BLaER1 treated with 17β-estradiol and CSF1 and Interleukin-3, amounts not matched to agents 10 nM and 100 nM (cell line): Measurements from ENCODE around the gene LCN6.

Experiments used
- H3K27ac ChIP-seq, 11 experiments: shearing (Covaris generic); formaldehyde crosslinking; 2 replicates each; pipeline ENCODE4 v1.8.1; 2022
- H3K27me3 ChIP-seq, 11 experiments: shearing (Covaris generic); formaldehyde crosslinking; 2 replicates each; pipeline ENCODE4 v1.8.1; 2022
- H3K36me3 ChIP-seq, 11 experiments: shearing (Covaris generic); formaldehyde crosslinking; 2 replicates each; pipeline ENCODE4 v1.8.1; 2022
- H3K4me1 ChIP-seq, 10 experiments: shearing (Covaris generic); formaldehyde crosslinking; 2 replicates each; pipeline ENCODE4 v1.8.1; 2022
- H3K4me2 ChIP-seq, 11 experiments: shearing (Covaris generic); formaldehyde crosslinking; 2 replicates each; pipeline ENCODE4 v1.8.1; 2022
- H3K4me3 ChIP-seq, 10 experiments: shearing (Covaris generic); formaldehyde crosslinking; 2 replicates each; pipeline ENCODE4 v1.8.1; 2022
- H3K9ac ChIP-seq, 11 experiments: shearing (Covaris generic); formaldehyde crosslinking; 2 replicates each; pipeline ENCODE4 v1.8.1; 2022
- H3K9me3 ChIP-seq, 11 experiments: shearing (Covaris generic); formaldehyde crosslinking; replicated peaks in 1 of 11; 2 replicates each; pipeline ENCODE4 v1.8.1; 2022
- H4K20me1 ChIP-seq, 11 experiments: shearing (Covaris generic); formaldehyde crosslinking; 2 replicates each; pipeline ENCODE4 v1.8.1; 2022
- Cebpa-rat ChIP-seq, 11 experiments: shearing (Covaris generic); IDR thresholded peaks; 2 replicates each; pipeline ENCODE4 v1.8.1; 2022

The LCN6 gene

DNA sequence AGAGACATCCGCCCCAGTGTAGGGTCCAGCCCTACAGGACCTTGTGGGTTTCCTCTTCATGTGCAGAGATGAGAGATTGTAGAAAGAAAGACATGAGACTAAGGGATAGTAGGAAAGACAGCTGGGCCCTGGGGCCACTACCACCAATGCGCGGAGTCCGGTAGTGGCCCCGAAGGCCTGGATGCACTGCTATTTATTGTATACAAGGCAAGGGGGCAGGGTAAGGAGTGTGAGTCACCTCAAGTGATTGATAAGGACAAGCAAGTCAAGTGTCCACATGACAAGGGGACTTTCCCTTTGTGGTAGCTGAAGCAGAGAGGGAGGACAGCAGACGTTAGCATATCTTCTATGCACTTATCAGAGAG, 36.7 kb upstream of the LCN6 start:
- H3K4me1 ChIP-seq, result peaks cover 29 to 58% (median 42%) of the 10 kb centered on the region in 10 experiments
- peak overlapping the region; percentile 59 to 86 (median 74) for H3K4me2 ChIP-seq
- H4K20me1 ChIP-seq, result no peaks in the 10 kb centered on the region
- peak overlapping the region in 1 of 11 experiments; percentile 6; a peak in 1 of 22 replicates for H3K27ac ChIP-seq
- no peaks in the 10 kb centered on the region for H3K36me3 ChIP-seq
- H3K27me3 ChIP-seq, result peaks cover 0 to 4% (median 0%) of the 10 kb centered on the region in 11 experiments; a peak in 1 of 22 replicates
- TF ChIP-seq Cebpa-rat (IDR thresholded peaks at IDR 0.05), result no peak
- H3K9me3 ChIP-seq, result no peaks in the 10 kb centered on the region
- H3K4me3 ChIP-seq, result no peak overlapping the region
- peak overlapping the region in 3 of 11 experiments; percentile 2 to 29 (median 7); a peak in 1 of 22 replicates for H3K9ac ChIP-seq

DNA sequence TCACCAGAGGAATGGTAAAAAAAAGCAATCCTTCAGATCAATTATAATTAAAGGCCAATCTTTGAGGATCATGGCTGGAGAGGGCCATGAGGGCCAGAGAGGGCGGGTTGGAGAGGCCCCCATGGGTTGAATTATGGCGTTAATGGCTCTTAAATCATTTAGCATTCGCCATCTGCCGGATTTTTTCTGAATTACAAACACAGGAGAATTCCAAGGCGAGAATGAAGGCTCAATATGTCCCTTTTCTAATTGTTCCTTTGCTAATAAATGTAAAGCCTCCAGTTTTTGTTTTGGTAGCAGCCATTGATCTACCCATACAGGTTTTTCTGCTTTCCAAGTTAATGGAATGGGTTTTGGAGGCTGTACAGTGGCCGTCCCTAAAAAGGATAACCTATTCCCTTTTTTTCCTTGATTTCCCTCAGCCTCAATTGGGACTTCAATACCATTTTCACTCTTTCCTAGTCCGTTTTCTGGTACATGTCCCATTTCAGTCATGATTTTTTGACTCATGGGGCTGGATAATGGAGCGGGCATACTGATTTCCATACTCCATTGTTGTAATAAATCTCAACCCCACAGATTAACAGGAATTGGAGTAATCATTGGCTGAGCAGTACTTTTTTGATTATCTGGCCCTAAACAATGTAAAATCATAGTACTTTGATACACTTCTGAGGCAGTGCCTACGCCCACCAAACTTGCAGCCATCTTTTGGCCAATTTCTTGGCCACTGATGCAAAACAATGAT, 36.1 kb upstream of the LCN6 start:
- H3K27ac ChIP-seq, result peak overlapping the region in 1 of 11 experiments; percentile 6; a peak in 1 of 22 replicates
- peaks cover 0 to 4% (median 0%) of the 10 kb centered on the region in 11 experiments; a peak in 1 of 22 replicates for H3K27me3 ChIP-seq
- H3K9me3 ChIP-seq, result no peaks in the 10 kb centered on the region
- TF ChIP-seq Cebpa-rat (IDR thresholded peaks at IDR 0.05), result no peak
- H3K4me1 ChIP-seq, result peaks cover 28 to 56% (median 41%) of the 10 kb centered on the region in 10 experiments
- no peaks in the 10 kb centered on the region for H3K36me3 ChIP-seq
- no peaks in the 10 kb centered on the region for H4K20me1 ChIP-seq
- H3K4me2 ChIP-seq, result peak overlapping the region; percentile 59 to 86 (median 74)
- 0 out of 22 replicates have a peak overlapping the region, but pooled peaks of 2 of the 11 experiments have one; percentile 2 to 29 for H3K9ac ChIP-seq
- H3K4me3 ChIP-seq, result no peak overlapping the region

DNA sequence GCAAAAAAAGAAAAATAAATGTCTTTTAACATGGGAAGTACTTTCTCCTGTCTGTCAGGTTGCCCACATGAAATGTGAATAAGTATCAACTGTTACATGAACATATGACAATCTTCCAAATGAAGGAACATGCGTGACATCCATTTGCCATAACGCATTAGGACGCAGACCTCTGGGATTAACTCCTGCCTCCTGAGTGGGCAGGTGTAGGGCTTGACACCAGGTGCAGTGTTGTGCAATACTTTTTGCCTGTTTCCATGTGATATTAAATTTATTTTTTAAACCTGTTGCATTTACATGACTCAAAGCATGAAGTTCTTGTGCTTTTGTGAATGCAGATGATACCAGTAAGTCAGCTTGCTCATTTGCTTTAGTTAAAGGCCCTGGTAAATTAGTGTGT, 34.1 kb upstream of the LCN6 start:
- Histone ChIP-seq H4K20me1 (no peaks in the 10 kb centered on the region), H3K27me3 (peaks cover 0 to 4% (median 0%) of the 10 kb centered on the region in 11 experiments; a peak in 1 of 22 replicates), H3K4me3 (no peak overlapping the region), H3K4me2 (no peak overlapping the region), H3K4me1 (peaks cover 19 to 43% (median 27%) of the 10 kb centered on the region in 10 experiments), H3K9me3 (no peaks in the 10 kb centered on the region), H3K27ac (no peak overlapping the region), H3K9ac (no peak overlapping the region), H3K36me3 (no peaks in the 10 kb centered on the region)
- peak in 4 of 11 experiments; percentile 26 to 74 (median 32); a peak in 5 of 22 replicates for TF ChIP-seq Cebpa-rat (IDR thresholded peaks at IDR 0.05)

DNA sequence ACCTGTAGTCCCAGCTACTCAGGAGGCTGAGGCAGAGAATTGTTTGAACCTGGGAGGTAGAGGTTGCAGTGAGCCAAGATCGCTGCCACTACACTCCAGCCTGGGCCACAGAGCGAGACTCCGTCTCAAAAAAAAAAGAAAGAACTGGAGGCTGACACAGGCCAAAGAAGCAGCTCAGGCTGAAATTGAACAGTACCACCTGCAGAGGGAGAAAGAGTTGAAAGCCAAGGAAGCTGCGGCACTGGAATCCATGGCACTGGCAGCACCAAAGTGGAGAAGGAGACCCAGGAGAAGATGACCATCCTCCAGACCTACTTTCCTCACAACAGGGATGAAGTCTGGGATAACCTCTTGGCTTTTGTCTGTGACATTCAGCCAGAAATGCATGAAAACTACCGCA, 31.5 kb upstream of the LCN6 start:
- Histone ChIP-seq H3K4me3 (no peak overlapping the region), H3K4me1 (peaks cover 21 to 33% (median 26%) of the 10 kb centered on the region in 10 experiments), H3K36me3 (no peaks in the 10 kb centered on the region), H3K27me3 (no peaks in the 10 kb centered on the region), H3K9me3 (no peaks in the 10 kb centered on the region), H3K4me2 (no peak overlapping the region), H4K20me1 (no peaks in the 10 kb centered on the region), H3K9ac (no peak overlapping the region), H3K27ac (no peak overlapping the region)
- TF ChIP-seq Cebpa-rat (IDR thresholded peaks at IDR 0.05), result no peak

DNA sequence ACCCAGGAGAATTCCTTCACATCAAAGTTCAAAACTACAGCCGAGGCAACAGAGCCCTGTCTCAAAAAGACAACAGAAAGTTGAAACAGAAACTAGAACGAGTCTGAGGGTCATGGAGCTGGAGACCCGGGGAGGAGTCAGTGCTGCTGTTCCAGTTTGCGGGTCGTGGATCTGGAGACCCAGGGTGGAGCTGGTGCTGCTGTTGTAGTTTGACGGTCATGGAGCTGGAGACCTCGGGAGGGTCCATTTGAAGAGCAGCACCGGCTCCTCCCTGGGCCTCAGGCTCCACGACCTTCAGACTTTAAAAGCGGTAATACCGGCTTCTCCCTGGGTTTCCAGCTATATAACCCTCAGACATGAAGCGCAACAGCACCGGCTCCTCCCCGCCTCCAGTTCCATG, 29.0 kb upstream of the LCN6 start:
- H4K20me1 ChIP-seq, result no peaks in the 10 kb centered on the region
- no peaks in the 10 kb centered on the region for H3K27me3 ChIP-seq
- 0 out of 20 replicates have a peak overlapping the region, but pooled peaks of 1 of the 10 experiments have one; percentile 17 for H3K4me3 ChIP-seq
- peak overlapping the region in 8 of 11 experiments; percentile 5 to 65 (median 42); a peak in 14 of 22 replicates for H3K9ac ChIP-seq
- no peaks in the 10 kb centered on the region for H3K36me3 ChIP-seq
- peak overlapping the region; percentile 23 to 78 (median 70) for H3K4me2 ChIP-seq
- TF ChIP-seq Cebpa-rat (IDR thresholded peaks at IDR 0.05), result no peak
- peak overlapping the region in 8 of 11 experiments; percentile 33 to 67 (median 50); a peak in 14 of 22 replicates for H3K27ac ChIP-seq
- peaks cover 7 to 14% (median 9%) of the 10 kb centered on the region in 11 experiments for H3K9me3 ChIP-seq
- H3K4me1 ChIP-seq, result peaks cover 17 to 32% (median 25%) of the 10 kb centered on the region in 10 experiments

DNA sequence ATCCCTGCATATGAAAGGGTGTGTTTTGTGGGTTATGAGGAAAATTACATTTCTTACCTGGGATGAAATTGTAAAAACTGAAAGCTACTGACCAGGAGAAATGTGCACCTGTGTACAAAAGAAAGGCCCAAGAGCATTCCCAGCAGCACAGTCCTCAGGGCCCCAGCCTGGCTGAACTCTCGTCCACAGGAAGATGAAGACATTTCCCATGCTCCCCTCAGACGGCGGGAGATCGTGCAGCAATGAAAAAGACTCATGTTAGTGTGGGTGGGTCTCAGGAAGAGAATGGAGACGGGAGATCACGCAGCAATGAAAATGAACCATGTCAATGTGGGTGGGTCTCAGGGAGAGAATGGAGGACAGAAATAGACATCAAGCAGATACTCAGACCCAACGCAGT, 28.6 kb upstream of the LCN6 start:
- Histone ChIP-seq H3K9ac (peak overlapping the region in 8 of 11 experiments; percentile 5 to 65 (median 42); a peak in 12 of 22 replicates), H3K27me3 (no peaks in the 10 kb centered on the region), H3K27ac (peak overlapping the region in 8 of 11 experiments; percentile 33 to 67 (median 50); a peak in 13 of 22 replicates), H3K4me1 (peaks cover 17 to 32% (median 25%) of the 10 kb centered on the region in 10 experiments), H3K36me3 (no peaks in the 10 kb centered on the region), H3K4me2 (peak overlapping the region; percentile 23 to 78 (median 70)), H3K9me3 (peaks cover 7 to 14% (median 9%) of the 10 kb centered on the region in 11 experiments), H4K20me1 (no peaks in the 10 kb centered on the region), H3K4me3 (0 out of 20 replicates have a peak overlapping the region, but pooled peaks of 1 of the 10 experiments have one; percentile 17)
- no peak for TF ChIP-seq Cebpa-rat (IDR thresholded peaks at IDR 0.05)

DNA sequence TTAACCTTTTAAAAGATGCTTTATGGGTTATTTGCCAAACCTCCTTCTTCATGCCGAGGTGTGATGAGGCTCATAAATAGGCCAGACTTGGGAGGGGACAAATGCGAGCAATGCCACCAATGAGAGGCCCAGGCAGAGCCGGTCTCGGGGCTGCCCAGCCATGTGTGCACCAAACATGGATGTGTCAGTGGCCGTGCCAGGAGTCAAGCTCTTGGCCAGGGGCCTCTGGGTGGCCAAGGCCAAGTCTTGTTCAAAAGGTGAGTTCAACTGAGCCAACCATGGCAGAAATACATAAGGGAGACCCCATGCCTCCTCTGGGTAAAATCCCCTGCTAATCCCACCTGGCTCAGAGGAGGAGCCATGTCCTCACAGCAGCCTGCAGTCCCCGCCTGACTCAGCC, 26.9 kb upstream of the LCN6 start:
- no peak overlapping the region for H3K9ac ChIP-seq
- no peaks in the 10 kb centered on the region for H3K36me3 ChIP-seq
- H3K27ac ChIP-seq, result no peak overlapping the region

DNA sequence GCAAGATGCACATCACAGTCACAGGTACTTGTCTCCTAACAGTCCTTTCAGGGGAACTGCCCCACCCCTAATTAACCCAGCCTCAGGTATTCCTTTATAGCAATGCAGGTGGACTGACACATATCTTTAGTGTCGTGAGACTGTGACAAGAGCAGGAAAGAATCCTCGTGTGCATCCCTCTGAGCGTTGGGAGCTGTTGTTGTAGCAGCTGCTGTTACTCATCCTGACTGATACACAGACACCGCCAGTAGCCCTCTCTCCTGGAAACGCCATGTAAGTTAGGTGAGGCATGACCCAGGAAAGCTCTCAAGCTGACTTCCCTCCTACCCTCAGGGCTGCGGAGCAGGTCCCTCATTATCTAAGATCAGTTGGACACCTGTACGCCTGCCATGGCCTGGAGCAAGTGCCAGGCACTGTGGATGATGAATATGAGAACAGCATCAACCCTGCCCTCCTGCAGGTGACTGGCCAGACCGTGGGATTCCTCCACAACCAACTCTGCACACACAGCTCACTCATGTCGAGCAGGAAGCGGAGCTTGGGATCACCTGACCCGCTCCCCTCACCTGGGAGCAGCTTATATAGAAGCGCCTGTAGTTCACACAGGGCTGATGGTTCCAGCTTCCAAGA, 26.2 kb upstream of the LCN6 start:
- no peak overlapping the region for H3K4me3 ChIP-seq
- TF ChIP-seq Cebpa-rat (IDR thresholded peaks at IDR 0.05), result no peak
- H3K4me1 ChIP-seq, result peaks cover 17 to 35% (median 29%) of the 10 kb centered on the region in 10 experiments
- no peaks in the 10 kb centered on the region for H3K36me3 ChIP-seq
- H4K20me1 ChIP-seq, result no peaks in the 10 kb centered on the region
- peaks cover 7 to 14% (median 9%) of the 10 kb centered on the region in 11 experiments for H3K9me3 ChIP-seq
- H3K4me2 ChIP-seq, result peak overlapping the region; percentile 27 to 65 (median 54); a peak in 15 of 22 replicates
- H3K27me3 ChIP-seq, result no peaks in the 10 kb centered on the region
- H3K9ac ChIP-seq, result no peak overlapping the region
- peak overlapping the region in 6 of 11 experiments; percentile 19 to 70 (median 66); a peak in 8 of 22 replicates for H3K27ac ChIP-seq

More for the DNA sequence above, 26.9 kb upstream of the LCN6 start:
- H3K9me3 ChIP-seq, result peaks cover 7 to 14% (median 9%) of the 10 kb centered on the region in 11 experiments
- no peak overlapping the region for H3K4me2 ChIP-seq
- no peaks in the 10 kb centered on the region for H3K27me3 ChIP-seq
- H3K4me1 ChIP-seq, result peaks cover 17 to 32% (median 25%) of the 10 kb centered on the region in 10 experiments
- H3K4me3 ChIP-seq, result no peak overlapping the region
- H4K20me1 ChIP-seq, result no peaks in the 10 kb centered on the region
- TF ChIP-seq Cebpa-rat (IDR thresholded peaks at IDR 0.05), result no peak
